ENCODE measurements around the gene PPM1L. TPM values are rescaled to one million over a fixed set of nuclear protein-coding genes. Genes with fewer than 3 reads are reported as not detected.

Gene PPM1L
- total and polyA plus RNA-seq, 10 of the 15 experiments (the other 5 are each of a cell fraction or from before 2014, with no cell fraction given), result under 0.01 to 0.33 (median 0.06) TPM; not detected in 1

DNA sequence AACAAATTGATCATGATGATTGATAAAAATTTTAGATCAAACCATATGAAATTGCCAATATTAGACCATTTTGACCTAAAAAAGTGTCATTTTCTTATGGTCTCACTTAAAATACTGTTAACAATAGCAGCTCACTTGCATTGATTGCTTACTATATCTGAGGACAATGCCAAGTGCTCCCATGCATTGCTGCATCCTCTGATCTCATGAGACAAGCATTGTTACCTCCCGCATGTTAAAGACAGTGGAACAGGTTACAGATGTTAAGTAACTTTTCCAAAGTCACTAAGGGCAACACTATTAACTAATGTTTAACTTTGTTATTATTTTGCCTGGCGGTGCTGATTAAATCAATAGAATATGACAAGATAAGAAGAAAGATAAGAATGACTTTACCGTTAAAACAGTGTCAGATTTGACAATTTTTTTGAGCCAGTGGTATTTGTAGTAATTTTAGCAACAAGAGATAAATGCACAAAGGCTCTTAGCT, 69.3 kb downstream of the PPM1L start:
- BruUV-seq (replicated peaks), result no TSS peak
- WGBS (ENCODE audit: insufficient coverage, insufficient replicate concordance, low lambda C conversion rate, missing lambda C conversion rate), result 70% methylated on average over 3 of the region's 3 CpGs
- in situ Hi-C loops (cut with MboI) (no loop called here), intact Hi-C loops (cut with micrococcal nuclease; ENCODE audit: unreplicated experiment) (no loop called here)
- Histone ChIP-seq H3K9ac (ENCODE audit: control insufficient read depth, insufficient read depth, low read length) (no peak overlapping the region), H3K27me3 (replicated peaks in 1 of 2; ENCODE audit: control insufficient read depth in 2 of 2, insufficient read depth in 2 of 2, low read length in 1 of 2) (no peaks in the 10 kb centered on the region), H2AFZ (ENCODE audit: control insufficient read depth, low read depth, low read length) (no peak overlapping the region), H3K4me2 (ENCODE audit: control insufficient read depth, insufficient read depth) (no peak overlapping the region), H3K27ac (ENCODE audit: control insufficient read depth, insufficient read depth) (no peak overlapping the region), H3K4me3 (no peak overlapping the region), H3K9me3 (replicated peaks; ENCODE audit: control insufficient read depth, insufficient read depth, low read length) (no peaks in the 10 kb centered on the region), H3K79me2 (ENCODE audit: control insufficient read depth, insufficient read depth, low read length) (no peaks in the 10 kb centered on the region), H3K4me1 (ENCODE audit: control insufficient read depth, insufficient read depth, low read length) (no peaks in the 10 kb centered on the region), H4K20me1 (ENCODE audit: control insufficient read depth, insufficient read depth) (no peaks in the 10 kb centered on the region), H3K36me3 (ENCODE audit: control insufficient read depth in 2 of 2, insufficient read depth in 2 of 2, low read length in 1 of 2) (no peaks in the 10 kb centered on the region)
- TF ChIP-seq DPF2 (IDR thresholded peaks at IDR 0.05) (no peak), CREB1 (IDR thresholded peaks at IDR 0.05; ENCODE audit: low read depth) (no peak), CHD1 (IDR thresholded peaks at IDR 0.05; ENCODE audit: low read depth, low read length) (no peak), LARP7 (IDR thresholded peaks at IDR 0.05) (no peak), BRCA1 (IDR thresholded peaks at IDR 0.05; ENCODE audit: low read depth, low read length) (no peak), SREBF1 (IDR thresholded peaks at IDR 0.05; ENCODE audit: low read length) (no peak), NFYB (IDR thresholded peaks at IDR 0.05; ENCODE audit: insufficient read depth, low read depth, low read length) (no peak), IRF4 (IDR thresholded peaks at IDR 0.05; ENCODE audit: low read depth, low read length) (no peak), BHLHE40 (IDR thresholded peaks at IDR 0.05; ENCODE audit: borderline replicate concordance in 1 of 2, low read depth in 2 of 2, low read length in 1 of 2) (no peak), RELA (IDR thresholded peaks at IDR 0.05; ENCODE audit: borderline replicate concordance, partially characterized antibody) (no peak), YY1 (IDR thresholded peaks at IDR 0.05; ENCODE audit: low read depth, low read length) (no peak), NR2F1 (conservative IDR thresholded peaks at IDR 0.05) (no peak), JUNB (IDR thresholded peaks at IDR 0.05) (no peak), CHD4 (IDR thresholded peaks at IDR 0.05) (no peak), BCL11A (IDR thresholded peaks at IDR 0.05; ENCODE audit: low read depth, low read length) (no peak), PAX8 (IDR thresholded peaks at IDR 0.05) (no peak)
- TF ChIP-seq, protein P1, sequence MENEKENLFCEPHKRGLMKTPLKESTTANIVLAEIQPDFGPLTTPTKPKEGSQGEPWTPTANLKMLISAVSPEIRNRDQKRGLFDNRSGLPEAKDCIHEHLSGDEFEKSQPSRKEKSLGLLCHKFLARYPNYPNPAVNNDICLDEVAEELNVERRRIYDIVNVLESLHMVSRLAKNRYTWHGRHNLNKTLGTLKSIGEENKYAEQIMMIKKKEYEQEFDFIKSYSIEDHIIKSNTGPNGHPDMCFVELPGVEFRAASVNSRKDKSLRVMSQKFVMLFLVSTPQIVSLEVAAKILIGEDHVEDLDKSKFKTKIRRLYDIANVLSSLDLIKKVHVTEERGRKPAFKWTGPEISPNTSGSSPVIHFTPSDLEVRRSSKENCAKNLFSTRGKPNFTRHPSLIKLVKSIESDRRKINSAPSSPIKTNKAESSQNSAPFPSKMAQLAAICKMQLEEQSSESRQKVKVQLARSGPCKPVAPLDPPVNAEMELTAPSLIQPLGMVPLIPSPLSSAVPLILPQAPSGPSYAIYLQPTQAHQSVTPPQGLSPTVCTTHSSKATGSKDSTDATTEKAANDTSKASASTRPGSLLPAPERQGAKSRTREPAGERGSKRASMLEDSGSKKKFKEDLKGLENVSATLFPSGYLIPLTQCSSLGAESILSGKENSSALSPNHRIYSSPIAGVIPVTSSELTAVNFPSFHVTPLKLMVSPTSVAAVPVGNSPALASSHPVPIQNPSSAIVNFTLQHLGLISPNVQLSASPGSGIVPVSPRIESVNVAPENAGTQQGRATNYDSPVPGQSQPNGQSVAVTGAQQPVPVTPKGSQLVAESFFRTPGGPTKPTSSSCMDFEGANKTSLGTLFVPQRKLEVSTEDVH (IDR thresholded peaks at IDR 0.05; ENCODE audit: low read depth, partially characterized antibody), result no peak
- TF ChIP-seq, protein P2, sequence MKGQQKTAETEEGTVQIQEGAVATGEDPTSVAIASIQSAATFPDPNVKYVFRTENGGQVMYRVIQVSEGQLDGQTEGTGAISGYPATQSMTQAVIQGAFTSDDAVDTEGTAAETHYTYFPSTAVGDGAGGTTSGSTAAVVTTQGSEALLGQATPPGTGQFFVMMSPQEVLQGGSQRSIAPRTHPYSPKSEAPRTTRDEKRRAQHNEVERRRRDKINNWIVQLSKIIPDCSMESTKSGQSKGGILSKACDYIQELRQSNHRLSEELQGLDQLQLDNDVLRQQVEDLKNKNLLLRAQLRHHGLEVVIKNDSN (IDR thresholded peaks at IDR 0.05; ENCODE audit: borderline replicate concordance, extremely low read length, insufficient read depth, low read depth, low read length), result no peak
- TF ChIP-seq, protein P3, sequence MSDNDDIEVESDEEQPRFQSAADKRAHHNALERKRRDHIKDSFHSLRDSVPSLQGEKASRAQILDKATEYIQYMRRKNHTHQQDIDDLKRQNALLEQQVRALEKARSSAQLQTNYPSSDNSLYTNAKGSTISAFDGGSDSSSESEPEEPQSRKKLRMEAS (IDR thresholded peaks at IDR 0.05; ENCODE audit: low read depth, low read length), result no peak
- ChIA-PET POLR2A (no interaction called here), CTCF (no interaction called here), SMC1A (ENCODE audit: uncharacterized antibody, unreplicated experiment) (no interaction called here), RAD21 (ENCODE audit: unreplicated experiment) (no interaction called here)
- no peak for ATAC-seq
- FAIRE-seq, result no peak
- DNase-seq (ENCODE audit: low read depth, low spot score), result no peak

All from GM12878 (cell line).